ENCODE measurements around the gene IL4.

Gene IL4

GRCh38 chr5:132658381-132659302 lies 15.1 kb upstream of the IL4 start:
- DNase-seq: no peak

- DNase-seq: no peak
Observed at GRCh38 chr5:132659598-132660493, 13.9 kb upstream of the IL4 start.

GRCh38 chr5:132661231-132662003 lies 12.4 kb upstream of the IL4 start:
- DNase-seq: no peak

GRCh38 chr5:132662004-132662401 lies 11.8 kb upstream of the IL4 start:
- no peak for DNase-seq

- no peak for DNase-seq
Observed at GRCh38 chr5:132662925-132663770, 10.6 kb upstream of the IL4 start.

- DNase-seq: no peak
Observed at GRCh38 chr5:132663771-132664695, 9.8 kb upstream of the IL4 start.

GRCh38 chr5:132664696-132665209 lies 9.0 kb upstream of the IL4 start:
- no peak for DNase-seq

- no peak for DNase-seq
Observed at GRCh38 chr5:132665574-132666080, 8.2 kb upstream of the IL4 start.

GRCh38 chr5:132666310-132667123 lies 7.3 kb upstream of the IL4 start:
- DNase-seq: no peak

GRCh38 chr5:132667309-132667708 lies 6.5 kb upstream of the IL4 start:
- DNase-seq: no peak

- DNase-seq: no peak
Observed at GRCh38 chr5:132667761-132668705, 5.8 kb upstream of the IL4 start.

- no peak for DNase-seq
Observed at GRCh38 chr5:132668706-132669454, 4.9 kb upstream of the IL4 start.

- no peak for DNase-seq
Observed at GRCh38 chr5:132669455-132669820, 4.4 kb upstream of the IL4 start.

- no peak for DNase-seq
Observed at GRCh38 chr5:132669966-132670882, 3.6 kb upstream of the IL4 start.

- no peak for DNase-seq
Observed at GRCh38 chr5:132671000-132671399, 2.8 kb upstream of the IL4 start.

- DNase-seq: no peak
Observed at GRCh38 chr5:132673488-132673887, 301 bp upstream of the IL4 start.
